HEK293T (cell line): ENCODE results near the gene LRRC72.

ENCODE experiments used
- ARNT ChIP-seq: fragments of 450-650 bp; IDR thresholded peaks from 2 replicates; pipeline ENCODE4 v1.6.1; 2017; ENCODE audit warnings: mild to moderate bottlenecking
- HDGF ChIP-seq: fragments of 450-650 bp; IDR thresholded peaks from 2 replicates; pipeline ENCODE4 v1.6.1; 2017; ENCODE audit warnings: antibody characterized with exemption, borderline replicate concordance
- SUZ12 ChIP-seq: fragments of 450-650 bp; IDR thresholded peaks from 2 replicates; pipeline ENCODE4 v1.6.1; 2016; ENCODE audit warnings: mild to moderate bottlenecking

DNA sequence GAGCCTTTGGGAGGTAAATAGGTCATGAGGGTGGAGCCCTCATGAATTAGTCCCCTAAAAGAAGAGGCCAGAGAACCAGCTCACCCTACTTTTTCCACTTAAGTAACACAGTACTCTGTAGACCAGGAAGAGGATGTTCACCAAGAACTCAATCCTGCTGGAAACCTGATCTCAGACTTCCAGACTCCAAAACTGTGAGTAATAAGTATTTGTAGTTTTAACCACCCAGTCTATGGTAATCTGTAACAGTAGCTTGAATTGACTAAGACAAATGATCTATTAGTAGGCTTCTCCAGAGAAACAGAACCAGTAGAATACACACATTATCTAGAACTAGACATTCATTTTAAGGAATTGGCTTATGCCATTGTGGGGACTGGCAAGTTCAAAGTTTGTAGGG, 67.4 kb downstream of the LRRC72 start:
- no peak for TF ChIP-seq SUZ12
- TF ChIP-seq ARNT: no peak
- TF ChIP-seq HDGF: no peak
